Measurements from ENCODE around the gene RIN3. TPM values are rescaled to one million over a fixed set of nuclear protein-coding genes. Genes with fewer than 3 reads are reported as not detected.

Gene RIN3
- total and polyA plus RNA-seq, 2 donors (not counting 3 experiments of a cell fraction or from before 2014, with no cell fraction given), result 5.1 to 20.8 TPM

GRCh38 chr14:92584220-92584619 lies 70.6 kb downstream of the RIN3 start:
- no peaks in the 10 kb centered on the region for H3K79me2 ChIP-seq (ENCODE audit: control insufficient read depth, insufficient read depth, low read length)
- no peak for DNase-seq (ENCODE audit: low read depth, low spot score)
- no peak overlapping the region for H3K27ac ChIP-seq (ENCODE audit: insufficient read depth, low read depth, low read length)
- no peaks in the 10 kb centered on the region for H3K4me1 ChIP-seq (ENCODE audit: control insufficient read depth, extremely low read depth, insufficient read depth, low read length)
- H2AFZ ChIP-seq (ENCODE audit: low read depth, low read length), result no peak overlapping the region
- ChIA-PET POLR2A (no interaction called here), CTCF (no interaction called here)
- no peaks in the 10 kb centered on the region for H4K20me1 ChIP-seq (replicated peaks; ENCODE audit: control insufficient read depth, extremely low read depth, insufficient read depth, low read length)
- H3K27me3 ChIP-seq (ENCODE audit: control insufficient read depth in 2 of 2, insufficient read depth in 2 of 2, low read length in 2 of 2), result no peaks in the 10 kb centered on the region
- no peak overlapping the region for H3K4me3 ChIP-seq (replicated peaks in 1 of 3; ENCODE audit: insufficient read depth in 1 of 3, low read depth in 1 of 3, low read length in 3 of 3)
- TF ChIP-seq POLR2A (IDR thresholded peaks at IDR 0.05; ENCODE audit: low read depth, low read length) (no peak), EZH2 (IDR thresholded peaks at IDR 0.05; ENCODE audit: borderline replicate concordance, low read depth, low read length, severe bottlenecking) (no peak), FOS (IDR thresholded peaks at IDR 0.05; ENCODE audit: borderline replicate concordance, insufficient read depth, low read length) (no peak), MYC (IDR thresholded peaks at IDR 0.05; ENCODE audit: low read depth, low read length) (no peak), CTCF (IDR thresholded peaks at IDR 0.05; ENCODE audit: extremely low read depth in 1 of 2, insufficient read depth in 1 of 2, low read depth in 1 of 2, low read length in 2 of 2) (no peak), POLR2AphosphoS5 (IDR thresholded peaks at IDR 0.05; ENCODE audit: insufficient read depth, low read depth, low read length) (no peak), JUN (IDR thresholded peaks at IDR 0.05; ENCODE audit: borderline replicate concordance, insufficient read depth, insufficient read length, low read depth) (no peak), GATA2 (IDR thresholded peaks at IDR 0.05; ENCODE audit: insufficient read depth, insufficient read length, low read depth, low read length) (no peak), MAX (IDR thresholded peaks at IDR 0.05; ENCODE audit: insufficient read depth, insufficient read length) (no peak)
- intact Hi-C loops (cut with micrococcal nuclease) (no loop called here), dilution Hi-C loops (cut with MboI; ENCODE audit: extremely low pct_ligation_motif_present, low sequenced_read_pairs) (no loop called here)
- H3K4me2 ChIP-seq (ENCODE audit: insufficient read depth, low read length), result no peak overlapping the region
- no TSS peak for BruUV-seq (replicated peaks)
- H3K9me1 ChIP-seq (replicated peaks; ENCODE audit: control insufficient read depth, extremely low read depth, insufficient read depth, low read length), result no peaks in the 10 kb centered on the region
- no peak for FAIRE-seq
- peaks cover 0 to 7% of the 10 kb centered on the region in 2 experiments for H3K36me3 ChIP-seq (ENCODE audit: control insufficient read depth in 2 of 2, extremely low read depth in 1 of 2, insufficient read depth in 2 of 2, low read length in 2 of 2)
- H3K9ac ChIP-seq (replicated peaks; ENCODE audit: extremely low read depth, insufficient read depth, low read length), result no peak overlapping the region
- no peaks in the 10 kb centered on the region for H3K9me3 ChIP-seq (replicated peaks; ENCODE audit: control insufficient read depth, insufficient read depth, low read length)
